ENCODE data around the gene NDRG3. TPM values are rescaled to one million over a fixed set of nuclear protein-coding genes. Genes with fewer than 3 reads are reported as not detected.

NDRG3 gene
- polyA plus RNA-seq, 1 donor from 2014 or later, result 61.0 TPM

DNA sequence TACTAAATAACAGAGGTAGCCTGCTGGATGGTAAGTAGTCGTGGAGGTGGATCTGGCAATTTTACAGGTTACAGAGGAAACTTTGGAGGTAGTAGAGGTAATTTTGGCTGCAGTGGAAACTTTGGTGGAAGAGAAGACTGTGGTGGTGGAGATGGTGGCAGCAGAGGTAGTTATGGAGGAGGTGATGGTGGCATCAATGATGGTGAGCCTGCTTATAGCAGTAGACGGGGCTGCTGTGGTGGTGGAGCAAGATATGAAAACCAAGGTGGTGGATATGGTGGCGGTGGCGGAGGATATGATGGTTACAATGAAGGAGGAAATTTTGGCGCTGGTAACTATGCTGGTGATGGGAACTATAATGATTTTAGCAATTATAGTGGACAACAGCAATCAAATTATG is 125.0 kb downstream of the NDRG3 start:
- no peaks in the 10 kb centered on the region for H3K9me2 ChIP-seq (ENCODE audit: insufficient read depth, low read length)
- H3K9me3 ChIP-seq (ENCODE audit: low read length), result no peaks in the 10 kb centered on the region
- no peak overlapping the region for H3K4me3 ChIP-seq (ENCODE audit: low read length)
- no peaks in the 10 kb centered on the region for H3K36me3 ChIP-seq (ENCODE audit: insufficient read depth, low read length)
- TF ChIP-seq POLR2AphosphoS5 (IDR thresholded peaks at IDR 0.05), result no peak
- TF ChIP-seq, protein P1, sequence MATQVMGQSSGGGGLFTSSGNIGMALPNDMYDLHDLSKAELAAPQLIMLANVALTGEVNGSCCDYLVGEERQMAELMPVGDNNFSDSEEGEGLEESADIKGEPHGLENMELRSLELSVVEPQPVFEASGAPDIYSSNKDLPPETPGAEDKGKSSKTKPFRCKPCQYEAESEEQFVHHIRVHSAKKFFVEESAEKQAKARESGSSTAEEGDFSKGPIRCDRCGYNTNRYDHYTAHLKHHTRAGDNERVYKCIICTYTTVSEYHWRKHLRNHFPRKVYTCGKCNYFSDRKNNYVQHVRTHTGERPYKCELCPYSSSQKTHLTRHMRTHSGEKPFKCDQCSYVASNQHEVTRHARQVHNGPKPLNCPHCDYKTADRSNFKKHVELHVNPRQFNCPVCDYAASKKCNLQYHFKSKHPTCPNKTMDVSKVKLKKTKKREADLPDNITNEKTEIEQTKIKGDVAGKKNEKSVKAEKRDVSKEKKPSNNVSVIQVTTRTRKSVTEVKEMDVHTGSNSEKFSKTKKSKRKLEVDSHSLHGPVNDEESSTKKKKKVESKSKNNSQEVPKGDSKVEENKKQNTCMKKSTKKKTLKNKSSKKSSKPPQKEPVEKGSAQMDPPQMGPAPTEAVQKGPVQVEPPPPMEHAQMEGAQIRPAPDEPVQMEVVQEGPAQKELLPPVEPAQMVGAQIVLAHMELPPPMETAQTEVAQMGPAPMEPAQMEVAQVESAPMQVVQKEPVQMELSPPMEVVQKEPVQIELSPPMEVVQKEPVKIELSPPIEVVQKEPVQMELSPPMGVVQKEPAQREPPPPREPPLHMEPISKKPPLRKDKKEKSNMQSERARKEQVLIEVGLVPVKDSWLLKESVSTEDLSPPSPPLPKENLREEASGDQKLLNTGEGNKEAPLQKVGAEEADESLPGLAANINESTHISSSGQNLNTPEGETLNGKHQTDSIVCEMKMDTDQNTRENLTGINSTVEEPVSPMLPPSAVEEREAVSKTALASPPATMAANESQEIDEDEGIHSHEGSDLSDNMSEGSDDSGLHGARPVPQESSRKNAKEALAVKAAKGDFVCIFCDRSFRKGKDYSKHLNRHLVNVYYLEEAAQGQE (IDR thresholded peaks at IDR 0.05; ENCODE audit: borderline replicate concordance), result no peak
- no peak for TF ChIP-seq EZH2 (IDR thresholded peaks at IDR 0.05; ENCODE audit: borderline replicate concordance, insufficient read depth, low read length, poor library complexity, severe bottlenecking)
- TF ChIP-seq, protein P2, sequence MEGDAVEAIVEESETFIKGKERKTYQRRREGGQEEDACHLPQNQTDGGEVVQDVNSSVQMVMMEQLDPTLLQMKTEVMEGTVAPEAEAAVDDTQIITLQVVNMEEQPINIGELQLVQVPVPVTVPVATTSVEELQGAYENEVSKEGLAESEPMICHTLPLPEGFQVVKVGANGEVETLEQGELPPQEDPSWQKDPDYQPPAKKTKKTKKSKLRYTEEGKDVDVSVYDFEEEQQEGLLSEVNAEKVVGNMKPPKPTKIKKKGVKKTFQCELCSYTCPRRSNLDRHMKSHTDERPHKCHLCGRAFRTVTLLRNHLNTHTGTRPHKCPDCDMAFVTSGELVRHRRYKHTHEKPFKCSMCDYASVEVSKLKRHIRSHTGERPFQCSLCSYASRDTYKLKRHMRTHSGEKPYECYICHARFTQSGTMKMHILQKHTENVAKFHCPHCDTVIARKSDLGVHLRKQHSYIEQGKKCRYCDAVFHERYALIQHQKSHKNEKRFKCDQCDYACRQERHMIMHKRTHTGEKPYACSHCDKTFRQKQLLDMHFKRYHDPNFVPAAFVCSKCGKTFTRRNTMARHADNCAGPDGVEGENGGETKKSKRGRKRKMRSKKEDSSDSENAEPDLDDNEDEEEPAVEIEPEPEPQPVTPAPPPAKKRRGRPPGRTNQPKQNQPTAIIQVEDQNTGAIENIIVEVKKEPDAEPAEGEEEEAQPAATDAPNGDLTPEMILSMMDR (IDR thresholded peaks at IDR 0.05; ENCODE audit: poor library complexity, severe bottlenecking), result no peak
- TF ChIP-seq TAF1 (IDR thresholded peaks at IDR 0.05; ENCODE audit: low read depth), result no peak
- TF ChIP-seq RAD21 (conservative IDR thresholded peaks at IDR 0.05), result no peak
- no peak for TF ChIP-seq SMC3 (conservative IDR thresholded peaks at IDR 0.05; ENCODE audit: poor library complexity)
- no peak for TF ChIP-seq EP300 (conservative IDR thresholded peaks at IDR 0.05; ENCODE audit: poor library complexity, severe bottlenecking)
- TF ChIP-seq MXI1 (conservative IDR thresholded peaks at IDR 0.05; ENCODE audit: poor library complexity, severe bottlenecking), result no peak
- H2AFZ ChIP-seq (ENCODE audit: low read depth, low read length), result no peak overlapping the region
- H3K27me3 ChIP-seq (ENCODE audit: insufficient read depth, low read depth, low read length), result no peaks in the 10 kb centered on the region
- no peaks in the 10 kb centered on the region for H4K20me1 ChIP-seq (ENCODE audit: insufficient read depth)
- H3K9ac ChIP-seq (ENCODE audit: low read length), result no peak overlapping the region
- no peak overlapping the region for H3K4me2 ChIP-seq (ENCODE audit: low read length)
- H3K27ac ChIP-seq (ENCODE audit: low read length), result no peak overlapping the region
- no peaks in the 10 kb centered on the region for H3F3A ChIP-seq (ENCODE audit: insufficient read depth, low read length, poor library complexity, severe bottlenecking)
- no peaks in the 10 kb centered on the region for H3K79me2 ChIP-seq (replicated peaks; ENCODE audit: insufficient read depth, low read length)

DNA sequence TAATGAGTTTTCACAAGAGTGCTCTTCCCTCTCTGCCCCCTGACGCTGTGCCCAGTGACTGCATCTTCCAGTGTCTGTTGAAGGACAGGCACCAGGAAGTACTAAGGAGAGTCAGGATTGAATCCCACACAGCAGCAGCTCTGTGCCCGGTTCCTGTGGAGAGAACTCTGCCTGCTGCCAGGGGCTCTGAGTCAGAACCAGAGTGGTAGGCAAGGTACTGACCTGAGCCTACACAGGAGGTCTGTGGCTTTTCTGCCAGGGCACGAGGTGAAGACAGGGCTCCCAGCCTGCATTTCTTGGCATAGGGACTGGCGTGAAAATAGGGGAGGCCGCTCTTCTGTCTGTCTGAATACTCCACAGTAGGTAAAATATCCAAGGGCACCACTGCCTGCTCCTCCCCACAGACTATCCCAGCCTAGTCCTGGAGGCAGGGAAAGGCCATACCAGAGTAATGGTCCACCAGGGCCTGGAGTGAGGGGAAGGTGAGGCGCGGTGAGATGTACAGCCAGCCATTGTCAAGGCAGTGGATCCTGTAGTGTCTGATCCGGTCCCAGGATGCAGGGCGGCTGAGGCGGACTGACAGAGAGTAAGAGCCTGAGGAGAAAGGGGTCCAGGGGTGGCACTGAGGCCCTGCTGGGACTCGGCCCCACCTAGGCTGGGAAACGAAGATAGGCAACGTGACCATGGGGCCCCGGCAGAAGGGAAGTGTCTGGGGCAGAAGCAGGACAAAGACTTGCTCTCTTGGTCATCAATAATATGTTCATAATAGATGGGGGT is 130.9 kb downstream of the NDRG3 start:
- Histone ChIP-seq H3K36me3 (ENCODE audit: insufficient read depth, low read length) (no peaks in the 10 kb centered on the region), H4K20me1 (ENCODE audit: insufficient read depth) (no peaks in the 10 kb centered on the region), H3K27ac (ENCODE audit: low read length) (no peak overlapping the region), H3K4me2 (ENCODE audit: low read length) (no peak overlapping the region), H3F3A (ENCODE audit: insufficient read depth, low read length, poor library complexity, severe bottlenecking) (no peaks in the 10 kb centered on the region), H3K9me2 (ENCODE audit: insufficient read depth, low read length) (no peaks in the 10 kb centered on the region), H3K9ac (ENCODE audit: low read length) (no peak overlapping the region), H3K4me3 (ENCODE audit: low read length) (no peak overlapping the region), H3K79me2 (replicated peaks; ENCODE audit: insufficient read depth, low read length) (no peaks in the 10 kb centered on the region), H3K9me3 (ENCODE audit: low read length) (no peaks in the 10 kb centered on the region), H3K27me3 (ENCODE audit: insufficient read depth, low read depth, low read length) (no peaks in the 10 kb centered on the region), H2AFZ (ENCODE audit: low read depth, low read length) (no peak overlapping the region)
- TF ChIP-seq EP300 (conservative IDR thresholded peaks at IDR 0.05; ENCODE audit: poor library complexity, severe bottlenecking), result no peak
- TF ChIP-seq MXI1 (conservative IDR thresholded peaks at IDR 0.05; ENCODE audit: poor library complexity, severe bottlenecking), result no peak
- TF ChIP-seq, protein P2 (IDR thresholded peaks at IDR 0.05; ENCODE audit: poor library complexity, severe bottlenecking), result no peak
- no peak for TF ChIP-seq POLR2AphosphoS5 (IDR thresholded peaks at IDR 0.05)
- no peak for TF ChIP-seq SMC3 (conservative IDR thresholded peaks at IDR 0.05; ENCODE audit: poor library complexity)
- TF ChIP-seq RAD21 (conservative IDR thresholded peaks at IDR 0.05), result no peak
